Prostate gland (tissue), 2 donors: ENCODE measurements around the gene TAPBPL. TPM values are rescaled to one million over a fixed set of nuclear protein-coding genes. Genes with fewer than 3 reads are reported as not detected.

Experiments used
- DNase-seq: peaks from one replicate; pipeline ENCODE4 v3.0.0-alpha.2; 2019; ENCODE audit warnings: low spot score
- H3K27ac ChIP-seq, 2 donors: fragments of 200-600 bp; sonication (generic); 2 replicates each; pipeline ENCODE4 v1.5.1; 2017 to 2019
- H3K27me3 ChIP-seq: fragments of 200-600 bp; sonication (generic); replicated peaks from 2 replicates; pipeline ENCODE4 v1.5.1; 2019; ENCODE audit not compliant: insufficient read depth
- H3K36me3 ChIP-seq, 2 donors: fragments of 200-600 bp; sonication (generic); 1 replicate in 1 of 2; 2 replicates in 1 of 2; pipeline versions ENCODE4 v1.5.1 to v1.8.1; 2017 to 2019
- H3K4me1 ChIP-seq: fragments of 200-600 bp; sonication (generic); replicated peaks from 2 replicates; pipeline ENCODE4 v1.5.1; 2019
- H3K4me3 ChIP-seq, 2 donors: fragments of 200-600 bp; sonication (generic); 2 replicates each; pipeline ENCODE4 v1.5.1; 2017 to 2019
- H3K9me3 ChIP-seq: fragments of 200-600 bp; sonication (generic); 2 replicates; pipeline ENCODE4 v1.5.1; 2017
- CTCF ChIP-seq, 4 experiments: fragments of 200-600 bp in 2 of 4; fragments of 450-650 bp in 2 of 4; sonication (generic) in 2 of 4; IDR thresholded peaks; 1 replicate in 3 of 4; 2 replicates in 1 of 4; pipeline ENCODE4 v1.5.1; 2016 to 2019; ENCODE audit warnings: antibody characterized with exemption in 4 of 4, mild to moderate bottlenecking in 2 of 4, moderate library complexity in 2 of 4
- POLR2A ChIP-seq: fragments of 450-650 bp; IDR thresholded peaks from one replicate; pipeline ENCODE4 v1.6.1; 2016; ENCODE audit warnings: antibody characterized with exemption, mild to moderate bottlenecking
- POLR2AphosphoS5 ChIP-seq: sonication (generic); formaldehyde crosslinking; IDR thresholded peaks from one replicate; pipeline ENCODE4 v1.6.1; 2017; ENCODE audit warnings: antibody characterized with exemption
- WGBS: methylation state at CpG from one replicate; pipeline ENCODE4 v1.1.5; 2018; 5-methylcytosine and 5-hydroxymethylcytosine counted together
- intact Hi-C: fragments of 100-400 bp; cut with DNase I; formaldehyde crosslinking; loops from one replicate; pipeline ENCODE4 v1.14.2; 2022
- total RNA-seq, 2 donors: library from RNA; depleted of rRNA; stranded (reverse); fragments of >200 nt; gene quantifications; one replicate each; pipeline ENCODE4 v1.1.0, GENCODE V29; 2016

Gene TAPBPL
- total RNA-seq, 2 donors from 2014 or later = 31.6 to 39.9 TPM

- intact Hi-C loops = no loop called here
- no peak for TF ChIP-seq POLR2A
- no peak for TF ChIP-seq POLR2AphosphoS5
- TF ChIP-seq CTCF (IDR thresholded peaks at IDR 0.05) = no peak
- 82% methylated on average over 3 of the region's 3 CpGs for WGBS
Observed at GRCh38 chr12:6437586-6437985, 14.3 kb upstream of the TAPBPL start.

GRCh38 chr12:6438345-6438744, 13.5 kb upstream of the TAPBPL start:
- Histone ChIP-seq H3K4me3 (no peak overlapping the region), H3K36me3 (no peaks in the 10 kb centered on the region), H3K27ac (no peak overlapping the region), H3K27me3 (no peaks in the 10 kb centered on the region), H3K9me3 (no peaks in the 10 kb centered on the region), H3K4me1 (no peaks in the 10 kb centered on the region)
- intact Hi-C loops = no loop called here
- no peak for TF ChIP-seq POLR2A
- 90% methylated on average over 12 of the region's 12 CpGs for WGBS
- DNase-seq = no peak

More at GRCh38 chr12:6437586-6437985, 14.3 kb upstream of the TAPBPL start:
- H3K36me3 ChIP-seq = no peaks in the 10 kb centered on the region
- H3K4me3 ChIP-seq = no peak overlapping the region
- no peaks in the 10 kb centered on the region for H3K9me3 ChIP-seq
- DNase-seq = no peak
- H3K4me1 ChIP-seq = no peaks in the 10 kb centered on the region
- H3K27ac ChIP-seq = no peak overlapping the region
- no peaks in the 10 kb centered on the region for H3K27me3 ChIP-seq

- H3K4me1 ChIP-seq = no peaks in the 10 kb centered on the region
- H3K36me3 ChIP-seq = no peaks in the 10 kb centered on the region
- TF ChIP-seq CTCF (IDR thresholded peaks at IDR 0.05) (no peak), POLR2A (no peak), POLR2AphosphoS5 (no peak)
- intact Hi-C loops = no loop called here
- H3K4me3 ChIP-seq = no peak overlapping the region
- no peak for DNase-seq
- H3K27ac ChIP-seq = no peak overlapping the region
- H3K9me3 ChIP-seq = no peaks in the 10 kb centered on the region
- no peaks in the 10 kb centered on the region for H3K27me3 ChIP-seq
- 39% methylated on average over 1 of the region's 1 CpG for WGBS
Observed at GRCh38 chr12:6440391-6440790, 11.5 kb upstream of the TAPBPL start.

- Histone ChIP-seq H3K27me3 (no peaks in the 10 kb centered on the region), H3K4me3 (no peak overlapping the region), H3K9me3 (no peaks in the 10 kb centered on the region), H3K36me3 (no peaks in the 10 kb centered on the region), H3K4me1 (no peaks in the 10 kb centered on the region), H3K27ac (no peak overlapping the region)
- intact Hi-C loops = no loop called here
- WGBS = 79% methylated on average over 9 of the region's 9 CpGs
- no peak for DNase-seq
- no peak for TF ChIP-seq CTCF (IDR thresholded peaks at IDR 0.05)
Observed at GRCh38 chr12:6442836-6443235, 9.0 kb upstream of the TAPBPL start.

- Histone ChIP-seq H3K4me3 (no peak overlapping the region), H3K36me3 (no peaks in the 10 kb centered on the region), H3K27ac (no peak overlapping the region), H3K27me3 (no peaks in the 10 kb centered on the region), H3K9me3 (no peaks in the 10 kb centered on the region), H3K4me1 (no peaks in the 10 kb centered on the region)
- no peak for DNase-seq
- TF ChIP-seq POLR2AphosphoS5 (no peak), POLR2A (no peak), CTCF (IDR thresholded peaks at IDR 0.05) (no peak)
- 61% methylated on average over 8 of the region's 9 CpGs for WGBS
- intact Hi-C loops = no loop called here
Observed at GRCh38 chr12:6443361-6443983, 8.4 kb upstream of the TAPBPL start.
